Tibial nerve (tissue), 4 donors: ENCODE measurements around the gene KRTAP5-5. TPM values are rescaled to one million over a fixed set of nuclear protein-coding genes. Genes with fewer than 3 reads are reported as not detected.
"Not testable (repeated sequence)": the region's sequence is repeated elsewhere in the genome, so short reads cannot be mapped to it uniquely, and the experiment has no call there.

Source experiments
- DNase-seq, 2 donors: peaks; one replicate each; pipeline ENCODE4 v3.0.0-alpha.2; 2019; ENCODE audit warnings: low spot score in 2 of 2
- H3K27ac ChIP-seq, 4 donors: fragments of 200-600 bp; sonication (generic) in 3 of 4; one replicate each; pipeline ENCODE4 v1.5.1; 2017 to 2019; ENCODE audit warnings: mild to moderate bottlenecking in 1 of 4
- H3K27me3 ChIP-seq, 2 donors: fragments of 200-600 bp; sonication (generic) in 1 of 2; one replicate each; pipeline versions ENCODE4 v1.5.1 to v1.6.0; 2017 to 2019
- H3K36me3 ChIP-seq, 3 donors: fragments of 200-600 bp; sonication (generic); one replicate each; pipeline ENCODE4 v1.5.1; 2018 to 2019
- H3K4me1 ChIP-seq, 4 donors: fragments of 200-600 bp; sonication (generic) in 3 of 4; one replicate each; pipeline ENCODE4 v1.5.1; 2017 to 2019
- H3K4me3 ChIP-seq, 4 donors: fragments of 200-600 bp; sonication (generic) in 3 of 4; one replicate each; pipeline ENCODE4 v1.5.1; 2017 to 2019; ENCODE audit warnings: mild to moderate bottlenecking in 1 of 4, moderate library complexity in 1 of 4
- H3K9me3 ChIP-seq, 4 donors: fragments of 200-600 bp; sonication (generic) in 3 of 4; one replicate each; pipeline ENCODE4 v1.5.1; 2017 to 2019
- CTCF ChIP-seq, 5 experiments: fragments of 200-600 bp in 3 of 5; fragments of 450-650 bp in 2 of 5; sonication (generic) in 3 of 5; IDR thresholded peaks; one replicate each; pipeline ENCODE4 v1.5.1; 2016 to 2019; ENCODE audit warnings: antibody characterized with exemption in 5 of 5, mild to moderate bottlenecking in 3 of 5, moderate library complexity in 2 of 5
- EP300 ChIP-seq, 2 donors: sonication (generic); formaldehyde crosslinking; IDR thresholded peaks; one replicate each; pipeline ENCODE4 v1.6.1; 2017; ENCODE audit warnings: antibody characterized with exemption in 2 of 2, mild to moderate bottlenecking in 1 of 2
- POLR2A ChIP-seq, 2 donors: fragments of 450-650 bp; IDR thresholded peaks; one replicate each; pipeline ENCODE4 v1.6.1; 2017; ENCODE audit warnings: antibody characterized with exemption in 2 of 2, mild to moderate bottlenecking in 2 of 2, moderate library complexity in 2 of 2
- WGBS, 2 donors: methylation state at CpG; one replicate each; pipeline ENCODE4 v1.1.5; 2018; 5-methylcytosine and 5-hydroxymethylcytosine counted together
- total RNA-seq, 4 donors: library from RNA; depleted of rRNA; stranded (reverse); fragments of >200 nt; gene quantifications; one replicate each; pipeline ENCODE4 v1.1.0, GENCODE V29; 2016

The KRTAP5-5 gene
- total RNA-seq, result not detected

- 81 to 82% methylated on average over 18 to 21 of the region's 26 CpGs for WGBS, 2 donors
- no peak for TF ChIP-seq EP300 (IDR thresholded peaks at IDR 0.05)
- no peak for TF ChIP-seq POLR2A (IDR thresholded peaks at IDR 0.05)
- no peak for TF ChIP-seq CTCF (IDR thresholded peaks at IDR 0.05)
- Histone ChIP-seq H3K36me3 (no peaks in the 10 kb centered on the region), H3K9me3 (no peaks in the 10 kb centered on the region), H3K4me3 (no peak within 1 kb of the TSS), H3K27me3 (peaks cover 0 to 50% of the 10 kb centered on the region in 2 donors), H3K4me1 (no peaks in the 10 kb centered on the region), H3K27ac (no peak within 1 kb of the TSS)
- DNase-seq, result no peak
Measured at GRCh38 chr11:1629326-1630185, at the start of gene KRTAP5-5. KRTAP5-5 (plus strand) TSS chr11:1629775; CDS start chr11:1629841, 66 bp downstream.

GRCh38 chr11:1581976-1582375, 47.6 kb upstream of the KRTAP5-5 start:
- H3K27ac ChIP-seq, result no peak overlapping the region
- no peak for TF ChIP-seq POLR2A (IDR thresholded peaks at IDR 0.05)
- no peak for TF ChIP-seq CTCF (IDR thresholded peaks at IDR 0.05)
- no peak for TF ChIP-seq EP300 (IDR thresholded peaks at IDR 0.05)
- no peaks in the 10 kb centered on the region for H3K4me1 ChIP-seq
- no peak for DNase-seq
- no peak overlapping the region for H3K4me3 ChIP-seq
- peaks cover 0 to 11% of the 10 kb centered on the region in 2 donors for H3K27me3 ChIP-seq
- no peaks in the 10 kb centered on the region for H3K36me3 ChIP-seq
- H3K9me3 ChIP-seq, result peaks cover 0 to 14% (median 0%) of the 10 kb centered on the region in 4 donors
- WGBS, 2 donors, result 83 to 87% methylated on average over 8 to 9 of the region's 9 CpGs

GRCh38 chr11:1582909-1583308, 46.7 kb upstream of the KRTAP5-5 start:
- not testable (repeated sequence) for DNase-seq

GRCh38 chr11:1584661-1585370, 44.8 kb upstream of the KRTAP5-5 start, which contains the start of gene KRTAP5-1:
KRTAP5-1 (minus strand) TSS chr11:1585283; CDS start chr11:1585249, 34 bp downstream.
- 52 to 73% methylated on average over 5 to 7 of the region's 9 CpGs for WGBS, 2 donors
- not testable (repeated sequence) for DNase-seq, H3K36me3 ChIP-seq

More at GRCh38 chr11:1582909-1583308, 46.7 kb upstream of the KRTAP5-5 start:
- H3K36me3 ChIP-seq, H3K4me3 ChIP-seq, H3K4me1 ChIP-seq, H3K27ac ChIP-seq: not testable (repeated sequence)
- 65 to 69% methylated on average over 2 of the region's 2 CpGs for WGBS, 2 donors
- Histone ChIP-seq H3K9me3 (peaks cover 0 to 10% (median 0%) of the 10 kb centered on the region in 4 donors), H3K27me3 (peaks cover 0 to 11% of the 10 kb centered on the region in 2 donors)

GRCh38 chr11:1586699-1587098, 42.9 kb upstream of the KRTAP5-5 start:
- no peak for DNase-seq
- Histone ChIP-seq H3K4me3 (no peak overlapping the region), H3K27ac (no peak overlapping the region), H3K36me3 (no peaks in the 10 kb centered on the region), H3K27me3 (peaks cover 0 to 11% of the 10 kb centered on the region in 2 donors), H3K4me1 (no peaks in the 10 kb centered on the region), H3K9me3 (no peaks in the 10 kb centered on the region)
- 65 to 80% methylated on average over 2 of the region's 2 CpGs for WGBS, 2 donors
- TF ChIP-seq EP300 (IDR thresholded peaks at IDR 0.05) (no peak), POLR2A (IDR thresholded peaks at IDR 0.05) (no peak), CTCF (IDR thresholded peaks at IDR 0.05) (no peak)

More at GRCh38 chr11:1584661-1585370, 44.8 kb upstream of the KRTAP5-5 start, which contains the start of gene KRTAP5-1:
- not testable (repeated sequence) for H3K27ac ChIP-seq, H3K4me3 ChIP-seq, H3K4me1 ChIP-seq, H3K9me3 ChIP-seq
- peaks cover 0 to 11% of the 10 kb centered on the region in 2 donors for H3K27me3 ChIP-seq
